Colonic mucosa (tissue), 4 donors: Measurements from ENCODE around the gene MED13L. TPM values are rescaled to one million over a fixed set of nuclear protein-coding genes. Genes with fewer than 3 reads are reported as not detected.

Experiments used
- DNase-seq: peaks from one replicate; pipeline ENCODE4 v3.0.0-alpha.2; 2020
- H3K27ac ChIP-seq: fragments of 200-600 bp; one replicate; pipeline ENCODE4 v1.8.0; 2021
- H3K27me3 ChIP-seq: fragments of 200-600 bp; one replicate; pipeline ENCODE4 v1.8.0; 2021
- H3K36me3 ChIP-seq: fragments of 200-600 bp; one replicate; pipeline ENCODE4 v1.8.0; 2021
- H3K4me1 ChIP-seq: fragments of 200-600 bp; one replicate; pipeline ENCODE4 v1.8.0; 2021; ENCODE audit warnings: mild to moderate bottlenecking
- H3K4me3 ChIP-seq: fragments of 200-600 bp; one replicate; pipeline ENCODE4 v1.8.0; 2021
- H3K9ac ChIP-seq, 2 donors: one replicate each; pipeline ENCODE4 v1.7.0; 2013; ENCODE audit warnings: control low read depth in 2 of 2, low read depth in 2 of 2, low read length in 2 of 2
- H3K9me3 ChIP-seq: fragments of 200-600 bp; one replicate; pipeline ENCODE4 v1.8.0; 2021
- CTCF ChIP-seq: fragments of 200-600 bp; IDR thresholded peaks from one replicate; pipeline ENCODE4 v1.8.0; 2022; ENCODE audit warnings: antibody characterized with exemption, mild to moderate bottlenecking
- intact Hi-C: fragments of 100-400 bp; cut with DNase I; formaldehyde crosslinking; loops from one replicate; pipeline ENCODE4 v1.14.1; 2022
- total RNA-seq, 2 donors: library from RNA; stranded (reverse); fragmentation: NEBNext Ultra II Directional in 1 of 2; extraction: Animal tissue kit (Norgen Biotek cat#: 25700) in 1 of 2; gene quantifications; one replicate each; pipeline ENCODE4 v1.2.1, GENCODE V29; 2021
- donor health status: healthy.
- donor health status: DM: no; HTN: no; CAD: no.
- donor health status: DM: no; HTN: no; CAD: no.

Gene MED13L
- total RNA-seq, 2 donors from 2014 or later, result 73.8 to 92.6 TPM

GRCh38 chr12:115975411-115975810 lies 302.1 kb downstream of the MED13L start:
- Histone ChIP-seq H3K9ac (no peak overlapping the region), H3K4me3 (no peak overlapping the region), H3K36me3 (peaks cover 2% of the 10 kb centered on the region), H3K4me1 (no peaks in the 10 kb centered on the region), H3K27me3 (no peaks in the 10 kb centered on the region), H3K9me3 (no peaks in the 10 kb centered on the region), H3K27ac (no peak overlapping the region)
- no peak for TF ChIP-seq CTCF
- no peak for DNase-seq
- intact Hi-C loops, result no loop called here

- intact Hi-C loops, result no loop called here
- Histone ChIP-seq H3K27ac (no peak overlapping the region), H3K4me1 (no peaks in the 10 kb centered on the region), H3K9ac (no peak overlapping the region), H3K27me3 (no peaks in the 10 kb centered on the region), H3K36me3 (peaks cover 10% of the 10 kb centered on the region), H3K4me3 (no peak overlapping the region), H3K9me3 (no peaks in the 10 kb centered on the region)
- no peak for TF ChIP-seq CTCF
- no peak for DNase-seq
Observed at GRCh38 chr12:115973968-115974724, 303.3 kb downstream of the MED13L start.

GRCh38 chr12:115973066-115973465 lies 304.4 kb downstream of the MED13L start:
- no peak overlapping the region for H3K9ac ChIP-seq
- H3K27ac ChIP-seq, result no peak overlapping the region
- H3K4me3 ChIP-seq, result no peak overlapping the region
- H3K36me3 ChIP-seq, result peaks cover 15% of the 10 kb centered on the region
- intact Hi-C loops, result no loop called here
- H3K4me1 ChIP-seq, result no peaks in the 10 kb centered on the region
- H3K9me3 ChIP-seq, result no peaks in the 10 kb centered on the region
- DNase-seq, result no peak
- no peak for TF ChIP-seq CTCF
- no peaks in the 10 kb centered on the region for H3K27me3 ChIP-seq

GRCh38 chr12:115972241-115972640 lies 305.3 kb downstream of the MED13L start:
- Histone ChIP-seq H3K27me3 (no peaks in the 10 kb centered on the region), H3K9me3 (no peaks in the 10 kb centered on the region), H3K4me1 (no peaks in the 10 kb centered on the region), H3K4me3 (no peak overlapping the region), H3K9ac (no peak overlapping the region), H3K36me3 (peaks cover 15% of the 10 kb centered on the region), H3K27ac (no peak overlapping the region)
- intact Hi-C loops, result no loop called here
- DNase-seq, result no peak
- no peak for TF ChIP-seq CTCF

- H3K9ac ChIP-seq, result no peak overlapping the region
- no peak for DNase-seq
- H3K4me1 ChIP-seq, result no peaks in the 10 kb centered on the region
- no peaks in the 10 kb centered on the region for H3K9me3 ChIP-seq
- H3K27ac ChIP-seq, result no peak overlapping the region
- H3K27me3 ChIP-seq, result no peaks in the 10 kb centered on the region
- no peak overlapping the region for H3K4me3 ChIP-seq
- intact Hi-C loops, result no loop called here
- H3K36me3 ChIP-seq, result peaks cover 23% of the 10 kb centered on the region
- no peak for TF ChIP-seq CTCF
Observed at GRCh38 chr12:115968211-115968610, 309.3 kb downstream of the MED13L start.
